HG02840 (cell line): ENCODE data around the gene HSDL1.

ENCODE experiments used
- ATAC-seq: cut with Tn5 transposase; IDR thresholded peaks from one replicate; pipeline ENCODE4 v1.9.1; 2021; ENCODE audit warnings: mild to moderate bottlenecking, moderate library complexity, moderate number of reproducible peaks; ENCODE audit not compliant: unreplicated experiment, low FRiP score

HSDL1 gene

GRCh38 chr16:84176192-84177053 is 31.4 kb upstream of the HSDL1 start:
- no peak for ATAC-seq

GRCh38 chr16:84175350-84176081 is 30.5 kb upstream of the HSDL1 start:
- ATAC-seq = no peak

- ATAC-seq = no peak
Measured at GRCh38 chr16:84174396-84174795, 29.4 kb upstream of the HSDL1 start.

- no peak for ATAC-seq
Measured at GRCh38 chr16:84169765-84170310, 24.9 kb upstream of the HSDL1 start.

- no peak for ATAC-seq
Measured at GRCh38 chr16:84166796-84167695, 22.1 kb upstream of the HSDL1 start.

GRCh38 chr16:84165746-84166145 is 20.8 kb upstream of the HSDL1 start:
- no peak for ATAC-seq

GRCh38 chr16:84161801-84162200 is 16.8 kb upstream of the HSDL1 start:
- no peak for ATAC-seq

- ATAC-seq = no peak
Measured at GRCh38 chr16:84161037-84161436, 16.1 kb upstream of the HSDL1 start.

GRCh38 chr16:84159800-84160199 is 14.8 kb upstream of the HSDL1 start:
- ATAC-seq = no peak

GRCh38 chr16:84159007-84159406 is 14.0 kb upstream of the HSDL1 start:
- ATAC-seq = no peak

- no peak for ATAC-seq
Measured at GRCh38 chr16:84156342-84156784, 11.4 kb upstream of the HSDL1 start.

GRCh38 chr16:84155771-84156170 is 10.8 kb upstream of the HSDL1 start:
- no peak for ATAC-seq

- ATAC-seq = no peak
Measured at GRCh38 chr16:84155226-84155625, 10.2 kb upstream of the HSDL1 start.

- no peak for ATAC-seq
Measured at GRCh38 chr16:84153660-84154214, 8.8 kb upstream of the HSDL1 start.

- no peak for ATAC-seq
Measured at GRCh38 chr16:84150926-84151325, 5.9 kb upstream of the HSDL1 start.

- no peak for ATAC-seq
Measured at GRCh38 chr16:84144209-84144858, 643 bp downstream of the HSDL1 start.

- ATAC-seq = no peak
Measured at GRCh38 chr16:84143784-84144199, 1.2 kb downstream of the HSDL1 start.

GRCh38 chr16:84143081-84143480 is 1.9 kb downstream of the HSDL1 start:
- no peak for ATAC-seq

- ATAC-seq = no peak
Measured at GRCh38 chr16:84141143-84141670, 3.8 kb downstream of the HSDL1 start.
